Left lung (tissue), 10 donors: ENCODE measurements around the gene LIPN. TPM values are rescaled to one million over a fixed set of nuclear protein-coding genes. Genes with fewer than 3 reads are reported as not detected.

ENCODE experiments used
- ATAC-seq: fragments of 200-7000 bp; cut with Tn5 transposase; one replicate; pipeline ENCODE4 v1.9.1; 2020; ENCODE audit warnings: moderate library complexity
- DNase-seq, 4 donors: peaks; one replicate each; pipeline ENCODE4 v3.0.0-alpha.2; 2013 to 2020
- H3K27ac ChIP-seq, 2 donors: fragments of 200-600 bp; sonication (generic) in 1 of 2; one replicate each; pipeline versions ENCODE4 v1.5.0 to v1.8.0; 2020 to 2021
- H3K27me3 ChIP-seq, 2 donors: fragments of 200-600 bp; sonication (generic) in 1 of 2; one replicate each; pipeline versions ENCODE4 v1.5.0 to v1.8.0; 2020 to 2021
- H3K36me3 ChIP-seq, 2 donors: fragments of 200-600 bp; sonication (generic) in 1 of 2; one replicate each; pipeline versions ENCODE4 v1.5.0 to v1.8.0; 2020 to 2021
- H3K4me1 ChIP-seq, 2 donors: fragments of 200-600 bp; one replicate each; pipeline ENCODE4 v1.8.0; 2021
- H3K4me3 ChIP-seq, 2 donors: fragments of 200-600 bp; sonication (generic) in 1 of 2; one replicate each; pipeline versions ENCODE4 v1.5.0 to v1.8.0; 2020 to 2021; ENCODE audit warnings: mild to moderate bottlenecking in 1 of 2
- H3K9me3 ChIP-seq, 2 donors: fragments of 200-600 bp; sonication (generic) in 1 of 2; one replicate each; pipeline versions ENCODE4 v1.5.0 to v1.8.0; 2020 to 2021
- CTCF ChIP-seq, 2 donors: fragments of 200-600 bp; sonication (generic) in 1 of 2; IDR thresholded peaks; one replicate each; pipeline versions ENCODE4 v1.5.0 to v1.8.0; 2021; ENCODE audit warnings: antibody characterized with exemption in 2 of 2
- intact Hi-C, 2 donors: fragments of 100-400 bp; cut with DNase I; formaldehyde crosslinking; loops; one replicate each; pipeline versions ENCODE4 v1.11.2 to v1.14.2; 2022
- polyA plus RNA-seq, 6 donors: library from polyadenylated mRNA; unstranded; fragments of 120-200 nt; gene quantifications; one replicate each; pipeline ENCODE4 v1.2.1, GENCODE V29; 2013; ENCODE audit not compliant: insufficient read length in 6 of 6
- total RNA-seq, 2 donors: library from RNA; stranded (reverse); fragmentation: NEBNext Ultra II Directional; extraction: Animal tissue kit (Norgen Biotek cat#: 25700); gene quantifications; one replicate each; pipeline ENCODE4 v1.2.1, GENCODE V29; 2021
- donor health status: DM: no; HTN: yes; CAD: no.
- donor health status: DM: no; HTN: no; CAD: no.

LIPN gene
- total and polyA plus RNA-seq, 8 donors = 1.2 TPM; not detected in 7

GRCh38 chr10:88800152-88801125 is 40.6 kb downstream of the LIPN start:
- no peaks in the 10 kb centered on the region for H3K9me3 ChIP-seq
- DNase-seq (no peak), ATAC-seq (no peak)
- no peak overlapping the region for H3K27ac ChIP-seq
- no peaks in the 10 kb centered on the region for H3K4me1 ChIP-seq
- peaks cover 0 to 5% of the 10 kb centered on the region in 2 donors for H3K27me3 ChIP-seq
- TF ChIP-seq CTCF (IDR thresholded peaks at IDR 0.05) = no peak
- H3K4me3 ChIP-seq = no peak overlapping the region
- intact Hi-C loops = loop anchor here in 1 of 2 donors (10.0 kb wide), 1 partner anchor 106 kb away; no protein-coding TSS in a partner anchor
- H3K36me3 ChIP-seq = no peaks in the 10 kb centered on the region

GRCh38 chr10:88802523-88803285 is 42.9 kb downstream of the LIPN start, which contains the start of gene LIPM:
TSS of gene LIPM (plus strand) at chr10:88802730. CDS start at chr10:88802897, 167 bp downstream.
- Histone ChIP-seq H3K27ac (no peak within 1 kb of the TSS), H3K4me3 (no peak within 1 kb of the TSS), H3K27me3 (peaks cover 0 to 5% of the 10 kb centered on the region in 2 donors), H3K9me3 (no peaks in the 10 kb centered on the region), H3K36me3 (no peaks in the 10 kb centered on the region), H3K4me1 (no peaks in the 10 kb centered on the region)
- intact Hi-C loops = loop anchor here in 1 of 2 donors (10.0 kb wide), 1 partner anchor 108 kb away; no protein-coding TSS in a partner anchor
- DNase-seq (no peak), ATAC-seq (no peak)
- no peak for TF ChIP-seq CTCF (IDR thresholded peaks at IDR 0.05)

- no peaks in the 10 kb centered on the region for H3K36me3 ChIP-seq
- TF ChIP-seq CTCF (IDR thresholded peaks at IDR 0.05) = no peak
- H3K9me3 ChIP-seq = no peaks in the 10 kb centered on the region
- no peak for ATAC-seq
- no peak for DNase-seq
- no peak overlapping the region for H3K4me3 ChIP-seq
- intact Hi-C loops = loop anchor here in 1 of 2 donors (10.0 kb wide), 1 partner anchor 109 kb away; no protein-coding TSS in a partner anchor
- no peaks in the 10 kb centered on the region for H3K27me3 ChIP-seq
- H3K4me1 ChIP-seq = no peaks in the 10 kb centered on the region
- no peak overlapping the region for H3K27ac ChIP-seq
Measured at GRCh38 chr10:88803641-88804040, 43.8 kb downstream of the LIPN start.

- DNase-seq = no peak
- Histone ChIP-seq H3K9me3 (no peaks in the 10 kb centered on the region), H3K4me1 (no peaks in the 10 kb centered on the region), H3K4me3 (no peak overlapping the region), H3K27me3 (no peaks in the 10 kb centered on the region), H3K27ac (no peak overlapping the region), H3K36me3 (no peaks in the 10 kb centered on the region)
- no peak for ATAC-seq
- no peak for TF ChIP-seq CTCF (IDR thresholded peaks at IDR 0.05)
- intact Hi-C loops = loop anchor here in 1 of 2 donors (10.0 kb wide), 1 partner anchor 109 kb away; no protein-coding TSS in a partner anchor
Measured at GRCh38 chr10:88804083-88804812, 44.4 kb downstream of the LIPN start.
